ENCODE results near the gene RCAN1.
A peak's percentile ranks its signal among the peaks of the same experiment; 100 is the strongest.

Gene RCAN1

GRCh38 chr21:34598931-34599400, 15.9 kb downstream of the RCAN1 start:
- no peak for DNase-seq (ENCODE audit: low spot score)

- DNase-seq (ENCODE audit: low spot score) = no peak
These were observed 17.5 kb downstream of the RCAN1 start for GRCh38 chr21:34597406-34597805.

- DNase-seq (ENCODE audit: low spot score) = no peak
These were observed 18.2 kb downstream of the RCAN1 start for GRCh38 chr21:34596561-34597271.

GRCh38 chr21:34595457-34595856, 19.5 kb downstream of the RCAN1 start:
- peak; percentile 34 for DNase-seq (ENCODE audit: low spot score)

- DNase-seq (ENCODE audit: low spot score) = no peak
These were observed 20.2 kb downstream of the RCAN1 start for GRCh38 chr21:34594566-34595234.

- no peak for DNase-seq (ENCODE audit: low spot score)
These were observed 20.9 kb downstream of the RCAN1 start for GRCh38 chr21:34593954-34594531.

GRCh38 chr21:34593423-34593822, 21.5 kb downstream of the RCAN1 start:
- DNase-seq (ENCODE audit: low spot score) = no peak

GRCh38 chr21:34592120-34592955, 22.6 kb downstream of the RCAN1 start:
- no peak for DNase-seq (ENCODE audit: low spot score)

GRCh38 chr21:34590520-34590919, 24.4 kb downstream of the RCAN1 start:
- DNase-seq (ENCODE audit: low spot score) = no peak

- DNase-seq (ENCODE audit: low spot score) = no peak
These were observed 25.2 kb downstream of the RCAN1 start for GRCh38 chr21:34589511-34590282.

GRCh38 chr21:34583926-34584563, 30.9 kb downstream of the RCAN1 start:
- no peak for DNase-seq (ENCODE audit: low spot score)

- peak; percentile 56 for DNase-seq (ENCODE audit: low spot score)
These were observed 32.3 kb downstream of the RCAN1 start for GRCh38 chr21:34582506-34583150.

- DNase-seq (ENCODE audit: low spot score) = no peak
These were observed 34.7 kb downstream of the RCAN1 start for GRCh38 chr21:34580181-34580700.

- no peak for DNase-seq (ENCODE audit: low spot score)
These were observed 35.5 kb downstream of the RCAN1 start for GRCh38 chr21:34579411-34579810.

GRCh38 chr21:34576041-34576511, 38.8 kb downstream of the RCAN1 start:
- no peak for DNase-seq (ENCODE audit: low spot score)

- no peak for DNase-seq (ENCODE audit: low spot score)
These were observed 40.0 kb downstream of the RCAN1 start for GRCh38 chr21:34574601-34575529.

GRCh38 chr21:34571994-34572393, 42.9 kb downstream of the RCAN1 start:
- DNase-seq (ENCODE audit: low spot score) = no peak

GRCh38 chr21:34570313-34570712, 44.6 kb downstream of the RCAN1 start:
- DNase-seq (ENCODE audit: low spot score) = no peak

GRCh38 chr21:34569381-34569979, 45.4 kb downstream of the RCAN1 start:
- no peak for DNase-seq (ENCODE audit: low spot score)

Data from HuH-7 (cell line).